Measurements from ENCODE around the gene ENPP1. TPM values are rescaled to one million over a fixed set of nuclear protein-coding genes. Genes with fewer than 3 reads are reported as not detected.

The ENPP1 gene
- total and polyA plus RNA-seq, 2 donors = 5.7 to 10.4 TPM

GRCh38 chr6:131831886-131832285, 24.1 kb downstream of the ENPP1 start:
- H3K27me3 ChIP-seq (ENCODE audit: control insufficient read depth in 2 of 2, insufficient read depth in 1 of 2, low read length in 1 of 2) = no peaks in the 10 kb centered on the region
- no peak for DNase-seq (ENCODE audit: low read depth in 6 of 9, low spot score in 9 of 9)
- WGBS = 74% methylated on average over 1 of the region's 1 CpG
- H3K4me3 ChIP-seq (ENCODE audit: low read length in 2 of 2) = no peak overlapping the region
- no peaks in the 10 kb centered on the region for H3K36me3 ChIP-seq (ENCODE audit: control insufficient read depth in 2 of 2, insufficient read depth in 2 of 2, low read length in 1 of 2)
- H3K9me3 ChIP-seq (ENCODE audit: control insufficient read depth in 2 of 2, insufficient read depth in 1 of 2, low read length in 1 of 2) = no peaks in the 10 kb centered on the region
- peaks cover 0 to 5% of the 10 kb centered on the region in 2 donors for H3K4me1 ChIP-seq (ENCODE audit: control insufficient read depth in 2 of 2, insufficient read depth in 2 of 2, low read length in 2 of 2)
- H3K27ac ChIP-seq (ENCODE audit: low read depth in 1 of 2, low read length in 1 of 2) = no peak overlapping the region

DNA sequence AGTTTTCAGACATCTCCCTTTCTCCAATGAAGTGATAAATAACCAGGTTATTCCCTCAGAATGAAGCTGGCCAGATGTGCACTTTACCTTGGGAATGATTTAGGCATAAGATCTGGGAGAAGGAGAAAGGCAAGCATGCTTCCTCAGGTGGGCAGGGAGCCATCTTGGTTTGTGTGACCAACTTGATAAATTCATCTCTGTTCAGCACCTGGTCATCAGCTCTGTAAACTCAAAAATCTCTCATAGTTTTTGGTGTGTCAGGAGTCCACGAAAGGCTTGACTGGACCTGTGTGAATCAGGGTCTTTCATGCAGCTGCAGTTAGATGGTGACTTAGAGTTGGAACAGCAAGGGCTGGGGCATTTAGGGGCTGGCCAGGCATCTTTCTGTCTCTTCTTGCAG, 24.5 kb downstream of the ENPP1 start:
- H3K27me3 ChIP-seq (ENCODE audit: control insufficient read depth in 2 of 2, insufficient read depth in 1 of 2, low read length in 1 of 2) = no peaks in the 10 kb centered on the region
- peaks cover 0 to 5% of the 10 kb centered on the region in 2 donors for H3K4me1 ChIP-seq (ENCODE audit: control insufficient read depth in 2 of 2, insufficient read depth in 2 of 2, low read length in 2 of 2)
- 85% methylated on average over 1 of the region's 1 CpG for WGBS
- H3K4me3 ChIP-seq (ENCODE audit: low read length in 2 of 2) = no peak overlapping the region
- no peak overlapping the region for H3K27ac ChIP-seq (ENCODE audit: low read depth in 1 of 2, low read length in 1 of 2)
- no peaks in the 10 kb centered on the region for H3K36me3 ChIP-seq (ENCODE audit: control insufficient read depth in 2 of 2, insufficient read depth in 2 of 2, low read length in 1 of 2)
- H3K9me3 ChIP-seq (ENCODE audit: control insufficient read depth in 2 of 2, insufficient read depth in 1 of 2, low read length in 1 of 2) = no peaks in the 10 kb centered on the region
- no peak for DNase-seq (ENCODE audit: low read depth in 6 of 9, low spot score in 9 of 9)

DNA sequence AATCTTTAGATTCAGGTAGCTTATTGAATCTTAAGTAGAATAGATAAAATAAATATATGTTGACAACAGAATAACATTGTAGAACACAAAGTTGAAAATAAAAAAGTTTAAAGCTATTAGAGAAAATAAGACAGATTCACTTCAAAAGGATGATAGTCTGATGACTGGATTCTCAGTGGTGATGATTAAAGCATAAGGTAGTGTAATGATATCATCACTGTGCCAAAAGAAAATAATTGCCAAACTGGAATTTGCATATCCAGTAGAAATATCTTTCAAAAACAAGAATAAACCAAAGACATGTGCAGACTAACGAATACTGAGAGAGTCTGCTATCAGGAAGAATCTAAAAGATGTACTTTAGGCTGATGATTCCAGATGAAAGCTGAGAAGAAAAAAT, 30.2 kb downstream of the ENPP1 start:
- no peak for DNase-seq (ENCODE audit: low read depth in 6 of 9, low spot score in 9 of 9)
- Histone ChIP-seq H3K27me3 (ENCODE audit: control insufficient read depth in 2 of 2, insufficient read depth in 1 of 2, low read length in 1 of 2) (no peaks in the 10 kb centered on the region), H3K27ac (ENCODE audit: low read depth in 1 of 2, low read length in 1 of 2) (no peak overlapping the region), H3K9me3 (ENCODE audit: control insufficient read depth in 2 of 2, insufficient read depth in 1 of 2, low read length in 1 of 2) (no peaks in the 10 kb centered on the region), H3K36me3 (ENCODE audit: control insufficient read depth in 2 of 2, insufficient read depth in 2 of 2, low read length in 1 of 2) (no peaks in the 10 kb centered on the region), H3K4me1 (ENCODE audit: control insufficient read depth in 2 of 2, insufficient read depth in 2 of 2, low read length in 2 of 2) (no peaks in the 10 kb centered on the region), H3K4me3 (ENCODE audit: low read length in 2 of 2) (no peak overlapping the region)
- WGBS = 93% methylated on average over 1 of the region's 1 CpG

DNA sequence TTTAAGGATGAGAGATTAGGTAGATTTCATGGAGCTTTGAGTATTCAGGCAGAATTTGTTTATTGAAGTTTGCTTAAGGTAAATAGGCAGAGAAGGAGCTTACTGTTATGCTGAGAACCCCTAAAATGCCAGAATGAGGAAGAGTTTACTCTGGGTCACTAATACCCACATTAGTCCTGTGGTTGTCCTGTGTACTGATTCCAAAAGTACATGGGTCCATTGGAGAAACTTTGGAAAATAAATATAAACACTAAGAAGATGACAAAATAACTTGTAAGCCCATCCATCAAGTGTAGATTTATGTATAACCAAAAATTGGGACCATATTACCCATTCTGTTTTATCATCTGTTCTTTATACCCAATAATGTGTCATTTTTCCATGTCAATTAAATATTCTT, 31.6 kb downstream of the ENPP1 start:
- Histone ChIP-seq H3K27ac (ENCODE audit: low read depth in 1 of 2, low read length in 1 of 2) (no peak overlapping the region), H3K36me3 (ENCODE audit: control insufficient read depth in 2 of 2, insufficient read depth in 2 of 2, low read length in 1 of 2) (no peaks in the 10 kb centered on the region), H3K27me3 (ENCODE audit: control insufficient read depth in 2 of 2, insufficient read depth in 1 of 2, low read length in 1 of 2) (no peaks in the 10 kb centered on the region), H3K4me3 (ENCODE audit: low read length in 2 of 2) (no peak overlapping the region), H3K9me3 (ENCODE audit: control insufficient read depth in 2 of 2, insufficient read depth in 1 of 2, low read length in 1 of 2) (no peaks in the 10 kb centered on the region), H3K4me1 (ENCODE audit: control insufficient read depth in 2 of 2, insufficient read depth in 2 of 2, low read length in 2 of 2) (no peaks in the 10 kb centered on the region)
- DNase-seq (ENCODE audit: low read depth in 6 of 9, low spot score in 9 of 9) = no peak

DNA sequence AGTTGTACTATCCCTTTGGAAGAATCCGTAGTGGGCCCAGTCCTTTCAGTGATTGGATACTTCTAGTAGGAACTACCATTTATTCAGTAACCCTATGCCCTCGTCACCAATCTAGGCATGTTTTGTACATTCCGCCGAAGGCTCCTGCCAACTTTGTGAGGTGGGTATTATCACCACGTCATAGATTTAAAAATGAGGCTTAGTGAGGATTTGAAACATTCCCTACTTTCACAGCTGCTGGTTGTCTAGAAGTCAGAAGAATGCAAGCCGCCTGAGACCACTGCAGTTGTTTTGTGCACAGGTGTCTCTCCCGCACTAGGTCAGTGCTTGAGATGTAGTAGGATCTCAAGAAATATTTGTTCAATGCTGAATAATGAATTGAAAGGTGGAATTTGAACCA, 32.6 kb downstream of the ENPP1 start:
- no peaks in the 10 kb centered on the region for H3K9me3 ChIP-seq (ENCODE audit: control insufficient read depth in 2 of 2, insufficient read depth in 1 of 2, low read length in 1 of 2)
- H3K27ac ChIP-seq (ENCODE audit: low read depth in 1 of 2, low read length in 1 of 2) = peak overlapping the region in 1 of 2 donors; percentile 22
- H3K4me3 ChIP-seq (ENCODE audit: low read length in 2 of 2) = no peak overlapping the region
- H3K4me1 ChIP-seq (ENCODE audit: control insufficient read depth in 2 of 2, insufficient read depth in 2 of 2, low read length in 2 of 2) = no peaks in the 10 kb centered on the region
- no peaks in the 10 kb centered on the region for H3K36me3 ChIP-seq (ENCODE audit: control insufficient read depth in 2 of 2, insufficient read depth in 2 of 2, low read length in 1 of 2)
- H3K27me3 ChIP-seq (ENCODE audit: control insufficient read depth in 2 of 2, insufficient read depth in 1 of 2, low read length in 1 of 2) = no peaks in the 10 kb centered on the region
- WGBS = 95% methylated on average over 7 of the region's 7 CpGs
- DNase-seq (ENCODE audit: low read depth in 6 of 9, low spot score in 9 of 9) = no peak

GRCh38 chr6:131840936-131841583, 33.2 kb downstream of the ENPP1 start:
- Histone ChIP-seq H3K36me3 (ENCODE audit: control insufficient read depth in 2 of 2, insufficient read depth in 2 of 2, low read length in 1 of 2) (no peaks in the 10 kb centered on the region), H3K27ac (ENCODE audit: low read depth in 1 of 2, low read length in 1 of 2) (peak overlapping the region in 1 of 2 donors; percentile 39), H3K27me3 (ENCODE audit: control insufficient read depth in 2 of 2, insufficient read depth in 1 of 2, low read length in 1 of 2) (no peaks in the 10 kb centered on the region), H3K4me1 (ENCODE audit: control insufficient read depth in 2 of 2, insufficient read depth in 2 of 2, low read length in 2 of 2) (no peaks in the 10 kb centered on the region), H3K4me3 (ENCODE audit: low read length in 2 of 2) (no peak overlapping the region), H3K9me3 (ENCODE audit: control insufficient read depth in 2 of 2, insufficient read depth in 1 of 2, low read length in 1 of 2) (no peaks in the 10 kb centered on the region)
- WGBS = 89% methylated on average over 5 of the region's 5 CpGs
- no peak for DNase-seq (ENCODE audit: low read depth in 6 of 9, low spot score in 9 of 9)

GRCh38 chr6:131843768-131844167, 35.9 kb downstream of the ENPP1 start:
- Histone ChIP-seq H3K27ac (ENCODE audit: low read depth in 1 of 2, low read length in 1 of 2) (no peak overlapping the region), H3K9me3 (ENCODE audit: control insufficient read depth in 2 of 2, insufficient read depth in 1 of 2, low read length in 1 of 2) (no peaks in the 10 kb centered on the region), H3K36me3 (ENCODE audit: control insufficient read depth in 2 of 2, insufficient read depth in 2 of 2, low read length in 1 of 2) (no peaks in the 10 kb centered on the region), H3K4me3 (ENCODE audit: low read length in 2 of 2) (no peak overlapping the region), H3K4me1 (ENCODE audit: control insufficient read depth in 2 of 2, insufficient read depth in 2 of 2, low read length in 2 of 2) (no peaks in the 10 kb centered on the region), H3K27me3 (ENCODE audit: control insufficient read depth in 2 of 2, insufficient read depth in 1 of 2, low read length in 1 of 2) (no peaks in the 10 kb centered on the region)
- 96% methylated on average over 2 of the region's 2 CpGs for WGBS
- no peak for DNase-seq (ENCODE audit: low read depth in 6 of 9, low spot score in 9 of 9)

GRCh38 chr6:131844243-131844841, 36.5 kb downstream of the ENPP1 start:
- DNase-seq (ENCODE audit: low read depth in 6 of 9, low spot score in 9 of 9) = no peak
- Histone ChIP-seq H3K27me3 (ENCODE audit: control insufficient read depth in 2 of 2, insufficient read depth in 1 of 2, low read length in 1 of 2) (no peaks in the 10 kb centered on the region), H3K4me3 (ENCODE audit: low read length in 2 of 2) (no peak overlapping the region), H3K4me1 (ENCODE audit: control insufficient read depth in 2 of 2, insufficient read depth in 2 of 2, low read length in 2 of 2) (no peaks in the 10 kb centered on the region), H3K27ac (ENCODE audit: low read depth in 1 of 2, low read length in 1 of 2) (no peak overlapping the region), H3K9me3 (ENCODE audit: control insufficient read depth in 2 of 2, insufficient read depth in 1 of 2, low read length in 1 of 2) (no peaks in the 10 kb centered on the region), H3K36me3 (ENCODE audit: control insufficient read depth in 2 of 2, insufficient read depth in 2 of 2, low read length in 1 of 2) (no peaks in the 10 kb centered on the region)
- WGBS = 95% methylated on average over 3 of the region's 3 CpGs

GRCh38 chr6:131846023-131846663, 38.3 kb downstream of the ENPP1 start:
- Histone ChIP-seq H3K4me1 (ENCODE audit: control insufficient read depth in 2 of 2, insufficient read depth in 2 of 2, low read length in 2 of 2) (no peaks in the 10 kb centered on the region), H3K36me3 (ENCODE audit: control insufficient read depth in 2 of 2, insufficient read depth in 2 of 2, low read length in 1 of 2) (no peaks in the 10 kb centered on the region), H3K9me3 (ENCODE audit: control insufficient read depth in 2 of 2, insufficient read depth in 1 of 2, low read length in 1 of 2) (no peaks in the 10 kb centered on the region), H3K4me3 (ENCODE audit: low read length in 2 of 2) (no peak overlapping the region), H3K27ac (ENCODE audit: low read depth in 1 of 2, low read length in 1 of 2) (no peak overlapping the region), H3K27me3 (ENCODE audit: control insufficient read depth in 2 of 2, insufficient read depth in 1 of 2, low read length in 1 of 2) (no peaks in the 10 kb centered on the region)
- 86% methylated on average over 7 of the region's 7 CpGs for WGBS
- no peak for DNase-seq (ENCODE audit: low read depth in 6 of 9, low spot score in 9 of 9)
